ENCODE data around the gene POU4F1.

- TF ChIP-seq CTCF (IDR thresholded peaks at IDR 0.05; ENCODE audit: low read depth, low read length, poor library complexity, severe bottlenecking): no peak
- TF ChIP-seq EZH2phosphoT487 (IDR thresholded peaks at IDR 0.05; ENCODE audit: borderline replicate concordance, low read length): no peak
These were observed 7.0 kb downstream of the POU4F1 start for GRCh38 chr13:78596399-78596735.
